Thyroid gland (tissue), 4 donors: ENCODE data around the gene JKAMP. TPM values are rescaled to one million over a fixed set of nuclear protein-coding genes. Genes with fewer than 3 reads are reported as not detected.

ENCODE experiments used
- DNase-seq, 2 donors: peaks; one replicate each; pipeline ENCODE4 v3.0.0-alpha.2; 2019
- H3K27ac ChIP-seq, 3 donors: fragments of 200-600 bp; sonication (generic); 1 replicate in 2 of 3; 2 replicates in 1 of 3; pipeline ENCODE4 v1.5.1; 2016 to 2019; ENCODE audit warnings: mild to moderate bottlenecking in 1 of 3, moderate library complexity in 1 of 3
- H3K27me3 ChIP-seq: fragments of 200-600 bp; sonication (generic); one replicate; pipeline ENCODE4 v1.5.1; 2019
- H3K36me3 ChIP-seq, 2 donors: fragments of 200-600 bp; sonication (generic); one replicate each; pipeline ENCODE4 v1.5.1; 2016 to 2019
- H3K4me1 ChIP-seq, 2 donors: fragments of 200-600 bp; sonication (generic); one replicate each; pipeline ENCODE4 v1.5.1; 2017 to 2019
- H3K4me3 ChIP-seq, 3 donors: fragments of 200-600 bp; sonication (generic); replicated peaks in 1 of 3; 1 replicate in 2 of 3; 2 replicates in 1 of 3; pipeline ENCODE4 v1.5.1; 2016; ENCODE audit warnings: mild to moderate bottlenecking in 1 of 3
- H3K9me3 ChIP-seq: fragments of 200-600 bp; sonication (generic); one replicate; pipeline ENCODE4 v1.5.1; 2017
- POLR2A ChIP-seq, 2 donors: fragments of 450-650 bp; IDR thresholded peaks; one replicate each; pipeline ENCODE4 v1.6.1; 2017; ENCODE audit warnings: antibody characterized with exemption in 2 of 2, mild to moderate bottlenecking in 2 of 2, moderate library complexity in 1 of 2
- WGBS, 2 donors: methylation state at CpG; one replicate each; pipeline ENCODE4 v1.1.5; 2017; 5-methylcytosine and 5-hydroxymethylcytosine counted together
- intact Hi-C: fragments of 100-400 bp; cut with DNase I; formaldehyde crosslinking; loops from one replicate; pipeline ENCODE4 v1.15.1; 2023
- total RNA-seq, 4 donors: library from RNA; depleted of rRNA; stranded (reverse); fragments of >200 nt; gene quantifications; one replicate each; pipeline ENCODE4 v1.2.3, GENCODE V29; 2016
- TF ChIP-seq, protein P1 (sequence below), 6 experiments: fragments of 200-600 bp in 3 of 6; fragments of 450-650 bp in 3 of 6; sonication (generic) in 3 of 6; IDR thresholded peaks; one replicate each; pipeline ENCODE4 v1.5.1; 2016 to 2019; ENCODE audit warnings: antibody characterized with exemption in 6 of 6, mild to moderate bottlenecking in 2 of 6, inconsistent platforms in 1 of 6, moderate library complexity in 1 of 6

Gene JKAMP
- total RNA-seq, 4 donors from 2014 or later = 67.9 to 85.7 (median 75.5) TPM

DNA sequence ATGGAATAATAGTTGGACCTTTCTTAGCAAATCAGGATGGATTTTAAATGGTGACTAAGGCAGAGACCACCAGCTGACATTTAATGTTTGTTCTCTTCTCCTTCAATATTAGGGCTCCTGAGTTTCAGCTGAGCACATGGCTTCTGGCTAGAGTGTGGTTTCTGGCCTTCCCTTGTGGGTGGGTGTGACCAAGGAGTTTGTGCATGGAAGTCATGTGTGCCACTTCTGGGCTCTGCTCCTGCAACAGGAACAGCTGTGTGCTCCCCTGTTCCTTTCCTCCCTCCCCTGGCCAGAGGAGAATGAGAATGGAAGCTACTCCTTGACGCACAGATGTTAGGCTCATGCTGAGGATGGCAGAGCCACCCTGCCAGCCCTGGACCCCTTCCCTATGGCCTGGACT, 48.1 kb downstream of the JKAMP start:
- Histone ChIP-seq H3K27me3 (no peaks in the 10 kb centered on the region), H3K4me1 (no peaks in the 10 kb centered on the region), H3K9me3 (no peaks in the 10 kb centered on the region), H3K36me3 (no peaks in the 10 kb centered on the region), H3K4me3 (no peak overlapping the region), H3K27ac (no peak overlapping the region)
- intact Hi-C loops = no loop called here
- DNase-seq = no peak
- 100% methylated on average over 1 of the region's 1 CpG; no CpG with 5 or more reads in 1 of the 2 donors for WGBS, 2 donors
- TF ChIP-seq POLR2A (IDR thresholded peaks at IDR 0.05) = no peak
- TF ChIP-seq, protein P1, sequence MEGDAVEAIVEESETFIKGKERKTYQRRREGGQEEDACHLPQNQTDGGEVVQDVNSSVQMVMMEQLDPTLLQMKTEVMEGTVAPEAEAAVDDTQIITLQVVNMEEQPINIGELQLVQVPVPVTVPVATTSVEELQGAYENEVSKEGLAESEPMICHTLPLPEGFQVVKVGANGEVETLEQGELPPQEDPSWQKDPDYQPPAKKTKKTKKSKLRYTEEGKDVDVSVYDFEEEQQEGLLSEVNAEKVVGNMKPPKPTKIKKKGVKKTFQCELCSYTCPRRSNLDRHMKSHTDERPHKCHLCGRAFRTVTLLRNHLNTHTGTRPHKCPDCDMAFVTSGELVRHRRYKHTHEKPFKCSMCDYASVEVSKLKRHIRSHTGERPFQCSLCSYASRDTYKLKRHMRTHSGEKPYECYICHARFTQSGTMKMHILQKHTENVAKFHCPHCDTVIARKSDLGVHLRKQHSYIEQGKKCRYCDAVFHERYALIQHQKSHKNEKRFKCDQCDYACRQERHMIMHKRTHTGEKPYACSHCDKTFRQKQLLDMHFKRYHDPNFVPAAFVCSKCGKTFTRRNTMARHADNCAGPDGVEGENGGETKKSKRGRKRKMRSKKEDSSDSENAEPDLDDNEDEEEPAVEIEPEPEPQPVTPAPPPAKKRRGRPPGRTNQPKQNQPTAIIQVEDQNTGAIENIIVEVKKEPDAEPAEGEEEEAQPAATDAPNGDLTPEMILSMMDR (IDR thresholded peaks at IDR 0.05) = no peak

GRCh38 chr14:59534361-59534987, 50.2 kb downstream of the JKAMP start:
- 84 to 89% methylated on average over 7 of the region's 7 CpGs for WGBS, 2 donors
- DNase-seq = no peak
- Histone ChIP-seq H3K27ac (no peak overlapping the region), H3K36me3 (no peaks in the 10 kb centered on the region), H3K9me3 (no peaks in the 10 kb centered on the region), H3K27me3 (no peaks in the 10 kb centered on the region), H3K4me3 (no peak overlapping the region), H3K4me1 (no peaks in the 10 kb centered on the region)
- intact Hi-C loops = no loop called here
- TF ChIP-seq POLR2A (IDR thresholded peaks at IDR 0.05) = no peak
- TF ChIP-seq, protein P1 (IDR thresholded peaks at IDR 0.05) = no peak

DNA sequence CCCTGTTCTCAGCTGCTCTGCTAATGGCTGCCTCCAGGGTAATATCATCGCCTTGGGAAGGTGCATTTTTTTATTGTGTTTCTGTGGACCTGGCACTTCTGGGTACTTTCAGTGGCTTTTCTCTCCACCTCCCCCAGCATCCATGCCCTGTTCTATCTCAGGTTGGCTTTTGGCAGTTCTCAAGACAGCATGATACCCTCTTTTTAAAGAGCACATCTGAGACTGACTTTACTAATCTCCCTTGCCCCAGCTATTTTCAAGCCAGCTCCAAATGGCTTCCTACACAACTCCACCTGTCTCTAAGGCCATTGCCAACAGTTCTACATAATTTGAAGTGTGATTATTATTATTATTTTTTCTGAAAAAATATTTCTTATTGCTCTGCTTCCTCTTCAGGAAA, 53.2 kb downstream of the JKAMP start:
- intact Hi-C loops = no loop called here
- 86 to 97% methylated on average over 1 of the region's 1 CpG for WGBS, 2 donors

DNA sequence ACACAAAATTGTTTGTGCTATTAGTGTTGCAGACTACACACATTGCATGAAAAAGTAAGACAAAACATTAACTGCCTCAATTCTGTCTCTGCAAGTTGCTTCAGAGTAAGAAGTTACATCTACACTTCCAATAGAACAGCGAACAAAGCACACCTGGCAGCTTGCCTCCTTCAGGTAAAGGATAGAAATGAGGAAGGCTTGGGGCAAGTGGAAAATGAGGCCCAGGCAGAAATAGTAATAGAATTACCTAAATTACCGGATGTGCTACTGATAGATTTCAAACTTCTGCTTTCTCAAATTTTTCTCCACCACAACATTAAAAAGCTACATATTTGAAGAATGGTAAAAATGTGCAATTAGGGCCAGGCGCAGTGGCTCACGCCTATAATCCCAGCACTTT, 54.6 kb downstream of the JKAMP start:
- no peak for DNase-seq
- 95 to 96% methylated on average over 4 of the region's 4 CpGs for WGBS, 2 donors
- Histone ChIP-seq H3K4me3 (no peak overlapping the region), H3K27ac (no peak overlapping the region), H3K27me3 (no peaks in the 10 kb centered on the region), H3K36me3 (no peaks in the 10 kb centered on the region), H3K4me1 (no peaks in the 10 kb centered on the region), H3K9me3 (no peaks in the 10 kb centered on the region)
- TF ChIP-seq, protein P1 (IDR thresholded peaks at IDR 0.05) = no peak
- no peak for TF ChIP-seq POLR2A (IDR thresholded peaks at IDR 0.05)
- intact Hi-C loops = no loop called here

More for the DNA sequence above, 53.2 kb downstream of the JKAMP start:
- Histone ChIP-seq H3K27me3 (no peaks in the 10 kb centered on the region), H3K9me3 (no peaks in the 10 kb centered on the region), H3K27ac (no peak overlapping the region), H3K4me1 (no peaks in the 10 kb centered on the region), H3K36me3 (no peaks in the 10 kb centered on the region), H3K4me3 (no peak overlapping the region)
- DNase-seq = no peak
- TF ChIP-seq POLR2A (IDR thresholded peaks at IDR 0.05) = no peak
- TF ChIP-seq, protein P1 (IDR thresholded peaks at IDR 0.05) = no peak

DNA sequence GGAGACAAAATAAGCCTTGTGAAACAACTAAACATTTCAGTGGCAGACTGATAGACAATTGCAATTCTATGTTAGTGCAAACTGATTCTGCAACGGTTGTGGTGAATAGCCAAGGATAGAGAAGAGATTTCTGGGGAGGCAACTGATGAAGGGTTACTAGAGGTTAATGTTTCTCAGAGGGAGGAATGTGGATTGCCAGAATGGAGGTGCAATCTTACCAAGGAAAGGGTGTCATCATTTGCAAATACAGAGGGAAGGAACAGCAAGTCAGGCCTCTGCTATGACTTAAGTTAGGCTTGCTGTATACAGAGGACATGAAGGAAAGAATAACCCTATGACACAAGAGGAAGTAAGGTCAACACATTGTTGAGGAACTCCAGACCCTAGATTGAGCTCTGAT, 56.5 kb downstream of the JKAMP start:
- TF ChIP-seq, protein P1 (IDR thresholded peaks at IDR 0.05) = no peak
- TF ChIP-seq POLR2A (IDR thresholded peaks at IDR 0.05) = no peak
- DNase-seq = no peak
- Histone ChIP-seq H3K36me3 (no peaks in the 10 kb centered on the region), H3K9me3 (no peaks in the 10 kb centered on the region), H3K4me1 (no peaks in the 10 kb centered on the region), H3K27ac (no peak overlapping the region), H3K4me3 (no peak overlapping the region), H3K27me3 (no peaks in the 10 kb centered on the region)
- intact Hi-C loops = no loop called here
- 43 to 52% methylated on average over 1 of the region's 1 CpG for WGBS, 2 donors
